Uterus (tissue), 4 donors: ENCODE results near the gene FIBCD1. TPM values are rescaled to one million over a fixed set of nuclear protein-coding genes. Genes with fewer than 3 reads are reported as not detected.

Experiments used
- DNase-seq, 2 donors: peaks; one replicate each; pipeline ENCODE4 v3.0.0-alpha.2; 2019 to 2020
- H3K27ac ChIP-seq, 2 donors: fragments of 200-600 bp; sonication (generic); 1 replicate in 1 of 2; 2 replicates in 1 of 2; pipeline ENCODE4 v1.5.1; 2016 to 2018
- H3K27me3 ChIP-seq, 2 donors: fragments of 200-600 bp; sonication (generic); one replicate each; pipeline ENCODE4 v1.5.1; 2018 to 2019; ENCODE audit warnings: control low read depth in 1 of 2
- H3K36me3 ChIP-seq, 2 donors: fragments of 200-600 bp; sonication (generic); one replicate each; pipeline ENCODE4 v1.5.1; 2019; ENCODE audit warnings: control low read depth in 1 of 2
- H3K4me1 ChIP-seq, 2 donors: fragments of 200-600 bp; sonication (generic); one replicate each; pipeline ENCODE4 v1.5.1; 2018 to 2019; ENCODE audit warnings: control low read depth in 1 of 2
- H3K4me3 ChIP-seq, 2 donors: fragments of 200-600 bp; sonication (generic); 1 replicate in 1 of 2; 2 replicates in 1 of 2; pipeline ENCODE4 v1.5.1; 2018 to 2019; ENCODE audit warnings: mild to moderate bottlenecking in 1 of 2
- H3K9me3 ChIP-seq, 2 donors: fragments of 200-600 bp; sonication (generic); one replicate each; pipeline ENCODE4 v1.5.1; 2019; ENCODE audit warnings: control low read depth in 1 of 2
- CTCF ChIP-seq, 4 experiments: fragments of 200-600 bp in 2 of 4; fragments of 450-650 bp in 2 of 4; sonication (generic) in 2 of 4; IDR thresholded peaks; one replicate each; pipeline ENCODE4 v1.5.1; 2016 to 2019; ENCODE audit warnings: antibody characterized with exemption in 4 of 4, mild to moderate bottlenecking in 2 of 4, moderate library complexity in 1 of 4
- POLR2A ChIP-seq, 2 donors: fragments of 450-650 bp; IDR thresholded peaks; one replicate each; pipeline ENCODE4 v1.6.1; 2016; ENCODE audit warnings: antibody characterized with exemption in 2 of 2, mild to moderate bottlenecking in 1 of 2, moderate library complexity in 1 of 2
- intact Hi-C: fragments of 100-400 bp; cut with DNase I; formaldehyde crosslinking; loops from one replicate; pipeline ENCODE4 v1.15.1; 2023; ENCODE audit warnings: low total_unique reads
- total RNA-seq, 4 donors: library from RNA; depleted of rRNA in 3 of 4; stranded (reverse); fragments of >200 nt in 3 of 4; gene quantifications; one replicate each; pipeline versions ENCODE4 v1.1.0 to v1.2.4, GENCODE V29; 2014 to 2023
- donor health status: DM: yes; HTN: yes; CAD: no.

Gene FIBCD1
- total RNA-seq, 4 donors from 2014 or later: 0.29 TPM; not detected in 3

DNA sequence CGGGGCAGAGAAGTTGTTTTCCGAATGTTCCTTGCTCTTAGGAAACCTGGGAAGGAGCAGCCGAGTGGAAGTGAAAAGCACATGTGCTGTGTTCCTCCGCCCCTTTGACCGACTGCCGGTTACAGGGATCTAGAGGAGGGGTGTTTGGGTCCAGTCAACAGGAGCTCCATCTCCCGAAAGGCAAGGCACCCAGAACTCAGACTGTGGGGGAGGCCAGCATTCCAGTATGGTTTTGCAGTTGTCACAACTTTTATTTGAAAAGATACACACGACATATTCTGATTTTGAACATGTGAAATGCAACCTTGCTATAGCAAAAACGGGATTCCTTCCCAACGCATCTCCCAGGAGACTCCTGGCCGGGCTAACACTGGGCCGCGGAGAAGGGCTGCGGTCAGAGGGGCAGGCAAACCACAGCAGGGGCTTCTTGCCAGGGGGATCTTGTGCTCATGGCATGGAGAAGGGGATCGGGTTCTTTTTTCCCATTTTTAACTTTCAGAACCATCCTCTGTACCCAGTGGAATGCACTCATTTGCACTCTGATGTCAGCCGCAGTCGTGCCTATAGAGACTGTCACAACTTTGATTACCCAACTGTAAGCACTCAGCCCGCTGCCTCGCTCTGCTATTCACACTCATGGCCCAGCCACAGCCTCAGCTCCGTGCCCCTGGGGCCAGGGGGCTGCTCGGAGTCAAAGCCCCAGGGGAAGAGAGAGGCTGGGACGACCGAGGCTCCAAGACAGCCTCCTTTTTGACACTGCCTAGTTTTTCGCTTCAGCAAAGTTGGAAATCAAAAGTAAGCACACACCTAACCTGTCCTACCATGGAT, 46.4 kb downstream of the FIBCD1 start:
- no peak overlapping the region for H3K27ac ChIP-seq
- intact Hi-C loops: no loop called here
- no peak for TF ChIP-seq POLR2A (IDR thresholded peaks at IDR 0.05)
- TF ChIP-seq CTCF (IDR thresholded peaks at IDR 0.05): no peak
- no peak overlapping the region for H3K4me3 ChIP-seq
- no peaks in the 10 kb centered on the region for H3K9me3 ChIP-seq
- no peak for DNase-seq
- no peaks in the 10 kb centered on the region for H3K27me3 ChIP-seq
- H3K4me1 ChIP-seq: no peaks in the 10 kb centered on the region
- H3K36me3 ChIP-seq: no peaks in the 10 kb centered on the region

GRCh38 chr9:130891688-130892476, 47.2 kb downstream of the FIBCD1 start:
- Histone ChIP-seq H3K9me3 (no peaks in the 10 kb centered on the region), H3K36me3 (no peaks in the 10 kb centered on the region), H3K4me3 (no peak overlapping the region), H3K27me3 (no peaks in the 10 kb centered on the region), H3K4me1 (no peaks in the 10 kb centered on the region), H3K27ac (no peak overlapping the region)
- DNase-seq: no peak
- intact Hi-C loops: no loop called here
- TF ChIP-seq CTCF (IDR thresholded peaks at IDR 0.05) (no peak), POLR2A (IDR thresholded peaks at IDR 0.05) (no peak)

- intact Hi-C loops: no loop called here
- H3K4me1 ChIP-seq: no peaks in the 10 kb centered on the region
- no peaks in the 10 kb centered on the region for H3K9me3 ChIP-seq
- no peak overlapping the region for H3K27ac ChIP-seq
- no peak for DNase-seq
- TF ChIP-seq POLR2A (IDR thresholded peaks at IDR 0.05) (no peak), CTCF (IDR thresholded peaks at IDR 0.05) (no peak)
- H3K36me3 ChIP-seq: no peaks in the 10 kb centered on the region
- H3K4me3 ChIP-seq: no peak overlapping the region
- H3K27me3 ChIP-seq: no peaks in the 10 kb centered on the region
These were observed 48.0 kb downstream of the FIBCD1 start for GRCh38 chr9:130890870-130891687.

DNA sequence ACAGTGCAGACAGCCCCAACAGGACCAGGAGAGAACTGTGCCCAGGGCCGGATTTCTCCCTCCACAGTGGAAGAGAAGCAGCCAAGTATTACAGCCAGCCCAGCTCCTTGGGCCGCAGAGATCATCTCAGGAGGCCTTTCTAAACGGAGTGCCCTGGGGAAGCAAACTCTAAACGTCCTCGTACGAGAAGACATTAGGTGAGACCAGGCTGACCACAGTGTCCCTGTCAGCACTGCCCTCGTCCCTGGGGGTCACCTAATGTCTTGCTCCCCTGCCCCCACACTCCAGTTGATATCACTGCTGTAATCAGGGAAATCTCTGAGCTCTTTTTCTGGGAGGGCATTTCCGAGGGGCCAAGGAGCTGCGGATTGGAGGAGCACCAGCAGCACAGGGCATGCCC, 48.9 kb downstream of the FIBCD1 start:
- H3K4me1 ChIP-seq: no peaks in the 10 kb centered on the region
- no peak for DNase-seq
- intact Hi-C loops: no loop called here
- H3K27ac ChIP-seq: no peak overlapping the region
- TF ChIP-seq CTCF (IDR thresholded peaks at IDR 0.05) (no peak), POLR2A (IDR thresholded peaks at IDR 0.05) (no peak)
- no peaks in the 10 kb centered on the region for H3K36me3 ChIP-seq
- no peaks in the 10 kb centered on the region for H3K27me3 ChIP-seq
- no peak overlapping the region for H3K4me3 ChIP-seq
- H3K9me3 ChIP-seq: no peaks in the 10 kb centered on the region
